Measurements from ENCODE around the gene GALNT16. TPM values are rescaled to one million over a fixed set of nuclear protein-coding genes. Genes with fewer than 3 reads are reported as not detected.

GALNT16 gene
- total RNA-seq, 4 donors from 2014 or later = 5.1 to 8.9 (median 8.7) TPM

GRCh38 chr14:69333791-69334337 lies 73.9 kb downstream of the GALNT16 start:
- TF ChIP-seq, protein P1, sequence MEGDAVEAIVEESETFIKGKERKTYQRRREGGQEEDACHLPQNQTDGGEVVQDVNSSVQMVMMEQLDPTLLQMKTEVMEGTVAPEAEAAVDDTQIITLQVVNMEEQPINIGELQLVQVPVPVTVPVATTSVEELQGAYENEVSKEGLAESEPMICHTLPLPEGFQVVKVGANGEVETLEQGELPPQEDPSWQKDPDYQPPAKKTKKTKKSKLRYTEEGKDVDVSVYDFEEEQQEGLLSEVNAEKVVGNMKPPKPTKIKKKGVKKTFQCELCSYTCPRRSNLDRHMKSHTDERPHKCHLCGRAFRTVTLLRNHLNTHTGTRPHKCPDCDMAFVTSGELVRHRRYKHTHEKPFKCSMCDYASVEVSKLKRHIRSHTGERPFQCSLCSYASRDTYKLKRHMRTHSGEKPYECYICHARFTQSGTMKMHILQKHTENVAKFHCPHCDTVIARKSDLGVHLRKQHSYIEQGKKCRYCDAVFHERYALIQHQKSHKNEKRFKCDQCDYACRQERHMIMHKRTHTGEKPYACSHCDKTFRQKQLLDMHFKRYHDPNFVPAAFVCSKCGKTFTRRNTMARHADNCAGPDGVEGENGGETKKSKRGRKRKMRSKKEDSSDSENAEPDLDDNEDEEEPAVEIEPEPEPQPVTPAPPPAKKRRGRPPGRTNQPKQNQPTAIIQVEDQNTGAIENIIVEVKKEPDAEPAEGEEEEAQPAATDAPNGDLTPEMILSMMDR (IDR thresholded peaks at IDR 0.05; ENCODE audit: low read depth) = no peak

- TF ChIP-seq, protein P1 (IDR thresholded peaks at IDR 0.05; ENCODE audit: low read depth) = no peak
Measured at GRCh38 chr14:69334576-69334975, 74.6 kb downstream of the GALNT16 start.

GRCh38 chr14:69335371-69335771 lies 75.4 kb downstream of the GALNT16 start:
- TF ChIP-seq, protein P1 (IDR thresholded peaks at IDR 0.05; ENCODE audit: low read depth) = no peak

- TF ChIP-seq, protein P1 (IDR thresholded peaks at IDR 0.05; ENCODE audit: low read depth) = no peak
Measured at GRCh38 chr14:69337984-69338383, 78.0 kb downstream of the GALNT16 start.

DNA sequence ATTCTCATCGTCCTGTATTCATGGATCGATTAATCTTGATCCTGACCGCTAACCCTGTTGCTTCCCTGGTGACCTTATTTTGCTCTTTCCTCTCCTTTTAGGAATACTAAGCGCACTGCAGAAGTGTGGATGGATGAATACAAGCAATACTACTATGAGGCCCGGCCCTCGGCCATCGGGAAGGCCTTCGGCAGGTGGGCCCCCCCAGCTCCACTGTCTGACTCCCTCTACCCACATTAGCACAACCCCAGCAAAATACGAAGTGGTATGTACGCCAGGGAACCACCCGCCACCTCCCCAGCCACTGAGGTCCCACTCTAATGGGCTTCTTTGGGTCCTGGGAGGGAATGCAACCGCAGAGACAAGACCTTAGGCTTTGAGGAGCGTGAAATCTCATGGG lies 79.5 kb downstream of the GALNT16 start:
- TF ChIP-seq, protein P1 (IDR thresholded peaks at IDR 0.05; ENCODE audit: low read depth) = no peak

DNA sequence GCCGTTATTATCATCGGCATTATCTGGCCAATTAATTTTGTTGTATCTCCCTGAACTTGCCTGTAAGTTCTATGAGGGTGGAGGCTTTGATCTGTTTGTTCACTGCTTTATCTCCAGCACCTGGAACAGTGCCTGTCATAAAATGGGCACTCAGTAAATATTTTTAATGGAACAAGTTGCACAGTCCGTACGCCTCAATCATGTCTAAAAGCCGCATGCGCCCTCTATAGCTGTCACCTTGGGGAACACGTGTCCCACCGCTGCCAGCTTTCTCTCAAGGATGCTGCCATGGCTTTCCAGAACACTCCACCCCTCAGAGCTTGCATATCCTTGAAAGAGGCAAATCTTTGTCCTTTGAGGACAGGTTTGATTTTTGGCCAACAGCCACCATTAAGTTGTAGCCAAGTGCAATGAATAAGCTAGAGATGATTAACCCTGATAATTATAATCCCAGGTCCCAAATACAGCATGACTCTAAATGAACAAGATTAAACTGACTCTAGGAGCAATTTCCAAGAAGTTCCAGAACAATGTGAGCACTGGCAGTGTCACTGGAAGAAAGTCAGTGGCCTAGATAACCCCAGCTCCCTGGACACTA lies 83.1 kb downstream of the GALNT16 start:
- TF ChIP-seq, protein P1 (IDR thresholded peaks at IDR 0.05; ENCODE audit: low read depth) = no peak

DNA sequence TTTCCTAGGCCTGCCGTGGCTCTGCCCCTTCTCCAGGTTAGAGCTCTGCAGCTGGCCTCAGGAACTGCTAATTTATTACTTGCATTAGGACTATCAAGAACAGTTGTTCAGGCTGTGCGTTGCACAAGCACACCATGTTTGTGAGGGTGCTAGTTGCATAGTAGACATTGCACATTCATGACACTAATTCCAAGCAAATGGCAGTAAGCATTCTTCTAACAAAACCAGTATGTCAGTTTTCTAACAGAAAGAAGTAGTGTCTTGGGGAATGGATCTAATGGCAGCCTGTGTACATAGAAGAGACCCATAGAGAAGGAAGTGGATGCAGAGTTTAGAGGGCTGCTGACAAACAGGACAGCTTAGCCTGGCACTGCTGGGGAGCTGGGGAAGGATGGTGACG lies 84.2 kb downstream of the GALNT16 start:
- TF ChIP-seq, protein P1 (IDR thresholded peaks at IDR 0.05; ENCODE audit: low read depth) = no peak

All from subcutaneous adipose tissue (tissue), 4 donors.